Prostate gland (tissue), 2 donors: ENCODE data around the gene GPR15LG.

Experiments used
- CTCF ChIP-seq, 4 experiments: fragments of 200-600 bp in 2 of 4; fragments of 450-650 bp in 2 of 4; sonication (generic) in 2 of 4; IDR thresholded peaks; 1 replicate in 3 of 4; 2 replicates in 1 of 4; pipeline ENCODE4 v1.5.1; 2016 to 2019; ENCODE audit warnings: antibody characterized with exemption in 4 of 4, mild to moderate bottlenecking in 2 of 4, moderate library complexity in 2 of 4
- POLR2A ChIP-seq: fragments of 450-650 bp; IDR thresholded peaks from one replicate; pipeline ENCODE4 v1.6.1; 2016; ENCODE audit warnings: antibody characterized with exemption, mild to moderate bottlenecking
- POLR2AphosphoS5 ChIP-seq: sonication (generic); formaldehyde crosslinking; IDR thresholded peaks from one replicate; pipeline ENCODE4 v1.6.1; 2017; ENCODE audit warnings: antibody characterized with exemption

- TF ChIP-seq POLR2AphosphoS5 (no peak), CTCF (IDR thresholded peaks at IDR 0.05) (no peak), POLR2A (no peak)
Observed at GRCh38 chr10:84197643-84198042, 24.0 kb downstream of the GPR15LG start.
